Fibroblast of lung (primary cell): ENCODE measurements around the gene GATA5.

Experiments
- CTCF ChIP-seq, 2 donors: IDR thresholded peaks in 1 of 2; conservative IDR thresholded peaks in 1 of 2; 1 replicate in 1 of 2; 2 replicates in 1 of 2; pipeline ENCODE4 v1.5.1; 2011 to 2012; ENCODE audit warnings: low read length in 2 of 2, control low read depth in 1 of 2, inconsistent platforms in 1 of 2, low read depth in 1 of 2, mild to moderate bottlenecking in 1 of 2
- EZH2 ChIP-seq: IDR thresholded peaks from 2 replicates; pipeline ENCODE4 v1.5.1; 2012; ENCODE audit warnings: low read length, control low read depth, mild to moderate bottlenecking; ENCODE audit errors: missing control alignments

- TF ChIP-seq CTCF (conservative IDR thresholded peaks at IDR 0.05 in 1 of 2, IDR thresholded peaks at IDR 0.05 in 1 of 2; ENCODE audit: low read depth in 1 of 2, low read length in 2 of 2) (no peak), EZH2 (no peak)
Observed at GRCh38 chr20:62511915-62512610, 36.3 kb upstream of the GATA5 start.
